HepG2 (cell line): ENCODE results near the gene ATL2. TPM values are rescaled to one million over a fixed set of nuclear protein-coding genes. Genes with fewer than 3 reads are reported as not detected.

Experiments
- BHLHE40 ChIP-seq: IDR thresholded peaks from 2 replicates; pipeline ENCODE4 v1.6.1; 2011; ENCODE audit warnings: low read length, improper control_type of control experiment
- CEBPZ ChIP-seq: IDR thresholded peaks from 2 replicates; pipeline ENCODE4 v1.6.1; 2012; ENCODE audit warnings: low read length, improper control_type of control experiment
- CREM ChIP-seq, 2 experiments: sonication (generic) in 1 of 2; formaldehyde crosslinking in 1 of 2; IDR thresholded peaks; 2 replicates each; pipeline versions ENCODE4 v1.4.0 to v1.6.1; 2016 to 2020; ENCODE audit warnings: antibody characterized with exemption in 1 of 2, mild to moderate bottlenecking in 1 of 2, missing genetic modification reagents in 1 of 2
- HIC2 ChIP-seq: sonication (generic); formaldehyde crosslinking; IDR thresholded peaks from 2 replicates; pipeline ENCODE4 v1.9.0; 2022; ENCODE audit warnings: low read depth, missing genetic modification reagents
- JARID2 ChIP-seq: sonication (generic); formaldehyde crosslinking; IDR thresholded peaks from 2 replicates; pipeline ENCODE4 v1.8.1; 2023; ENCODE audit warnings: missing genetic modification reagents, inconsistent platforms; ENCODE audit not compliant: insufficient replicate concordance
- MTF1 ChIP-seq: sonication (generic); formaldehyde crosslinking; IDR thresholded peaks from 2 replicates; pipeline ENCODE4 v1.5.0; 2020; ENCODE audit warnings: missing genetic modification reagents
- NR2F2 ChIP-seq: IDR thresholded peaks from 2 replicates; pipeline ENCODE4 v1.6.1; 2012; ENCODE audit warnings: low read depth, inconsistent platforms, borderline replicate concordance
- NR2F6 ChIP-seq, 2 experiments: IDR thresholded peaks; 2 replicates each; pipeline ENCODE4 v1.6.1; 2016; ENCODE audit warnings: antibody characterized with exemption in 1 of 2, mild to moderate bottlenecking in 1 of 2
- PAWR ChIP-seq: sonication (generic); formaldehyde crosslinking; IDR thresholded peaks from 2 replicates; pipeline ENCODE4 v1.4.0; 2020; ENCODE audit warnings: missing genetic modification reagents, mild to moderate bottlenecking, borderline replicate concordance
- PLRG1 ChIP-seq: fragments of 450-650 bp; conservative IDR thresholded peaks from 2 replicates; pipeline ENCODE4 v1.6.1; 2016
- RCOR2 ChIP-seq: IDR thresholded peaks from 2 replicates; pipeline ENCODE4 v1.6.1; 2016; ENCODE audit warnings: missing biosample characterization, missing genetic modification reagents
- RFX3 ChIP-seq: IDR thresholded peaks from 2 replicates; pipeline ENCODE4 v1.6.1; 2016; ENCODE audit warnings: missing biosample characterization, missing genetic modification reagents
- SMARCE1 ChIP-seq: fragments of 450-650 bp; IDR thresholded peaks from 2 replicates; pipeline ENCODE4 v1.6.1; 2017; ENCODE audit warnings: borderline replicate concordance
- STAT5B ChIP-seq: sonication (generic); formaldehyde crosslinking; IDR thresholded peaks from 2 replicates; pipeline ENCODE4 v1.4.0; 2020; ENCODE audit warnings: missing genetic modification reagents
- TBX3 ChIP-seq: fragments of 450-650 bp; IDR thresholded peaks from 2 replicates; pipeline ENCODE4 v1.6.1; 2017; ENCODE audit warnings: antibody characterized with exemption, mild to moderate bottlenecking, inconsistent platforms, borderline replicate concordance
- ZNF224 ChIP-seq: sonication (generic); formaldehyde crosslinking; IDR thresholded peaks from 2 replicates; pipeline ENCODE4 v1.5.0; 2020; ENCODE audit warnings: mild to moderate bottlenecking, missing genetic modification reagents
- ZNF292 ChIP-seq: sonication (generic); formaldehyde crosslinking; IDR thresholded peaks from 2 replicates; pipeline ENCODE4 v1.8.1; 2022; ENCODE audit warnings: mild to moderate bottlenecking, low read depth, missing genetic modification reagents, borderline replicate concordance
- ZNF430 ChIP-seq: sonication (generic); formaldehyde crosslinking; IDR thresholded peaks from 2 replicates; pipeline ENCODE4 v1.9.0; 2021; ENCODE audit warnings: mild to moderate bottlenecking, missing genetic modification reagents
- ZNF503 ChIP-seq: sonication (generic); formaldehyde crosslinking; IDR thresholded peaks from 2 replicates; pipeline ENCODE4 v1.4.0; 2020; ENCODE audit warnings: missing genetic modification reagents
- ZNF570 ChIP-seq: sonication (generic); formaldehyde crosslinking; IDR thresholded peaks from 2 replicates; pipeline ENCODE4 v1.4.0; 2020; ENCODE audit warnings: mild to moderate bottlenecking, missing genetic modification reagents, borderline replicate concordance
- ZNF674 ChIP-seq: sonication (generic); formaldehyde crosslinking; IDR thresholded peaks from 2 replicates; pipeline ENCODE4 v1.5.0; 2020; ENCODE audit warnings: low read depth, mild to moderate bottlenecking, missing genetic modification reagents
- polyA plus RNA-seq, 8 experiments: library from polyadenylated mRNA; depleted of rRNA in 3 of 8; stranded (reverse) in 7 of 8; unstranded in 1 of 8; fragments of >200 nt; fragmentation: Illumina TruSeq in 4 of 8; extraction: Trizol in 4 of 8; gene quantifications; 2 replicates each; pipeline versions ENCODE4 v1.2.1 to v1.2.3, GENCODE V29; 2011 to 2016; ENCODE audit warnings: low read depth in 4 of 8, missing spikeins in 1 of 8, mixed read lengths in 1 of 8; ENCODE audit not compliant: insufficient read depth in 1 of 8
- total RNA-seq, 5 experiments: library from RNA; depleted of rRNA; stranded (reverse); fragments of >200 nt; fragmentation: Illumina TruSeq; extraction: Trizol; gene quantifications; 2 replicates each; pipeline ENCODE4 v1.2.3, GENCODE V29; 2016; ENCODE audit warnings: low read depth in 1 of 5
- TF ChIP-seq, protein P1 (sequence below): IDR thresholded peaks from 2 replicates; pipeline ENCODE4 v1.6.1; 2016; ENCODE audit warnings: low read depth, borderline replicate concordance
- TF ChIP-seq, protein P2 (sequence below): IDR thresholded peaks from 2 replicates; pipeline ENCODE4 v1.6.1; 2016

Gene ATL2
- total and polyA plus RNA-seq, 2 of the 13 experiments (the other 11 are each of a cell fraction or from before 2014, with no cell fraction given) = 56.5 to 119 TPM

- TF ChIP-seq HIC2 (0 out of 2 replicates have a peak, but pooled peaks have one; percentile 29), NR2F2 (peak; percentile 49; the same call in 1 of the 2 replicates), JARID2 (no peak), PLRG1 (no peak), TBX3 (peak; percentile 21; the same call in 1 of the 2 replicates), RCOR2 (peak; percentile 75; the same call in 1 of the 2 replicates), ZNF503 (no peak), ZNF292 (CRISPR knock-in tag) (0 out of 2 replicates have a peak, but pooled peaks have one; percentile 41), ZNF224 (no peak), SMARCE1 (no peak), STAT5B (CRISPR knock-in tag) (no peak), RFX3 (CRISPR knock-in tag) (no peak), PAWR (CRISPR knock-in tag) (no peak), CREM (IDR thresholded peaks at IDR 0.05) (peak; percentile 34; the same call in 1 of the 2 replicates), CREM (CRISPR knock-in tag; IDR thresholded peaks at IDR 0.05) (no peak), ZNF430 (no peak; the same call in 1 of the 2 replicates), MTF1 (CRISPR knock-in tag) (no peak), CEBPZ (no peak), BHLHE40 (no peak), NR2F6 (IDR thresholded peaks at IDR 0.05) (peak; percentile 84), NR2F6 (CRISPR knock-in tag; IDR thresholded peaks at IDR 0.05) (peak; percentile 91), ZNF570 (CRISPR knock-in tag) (no peak), ZNF674 (CRISPR knock-in tag) (no peak)
- TF ChIP-seq, protein P1, sequence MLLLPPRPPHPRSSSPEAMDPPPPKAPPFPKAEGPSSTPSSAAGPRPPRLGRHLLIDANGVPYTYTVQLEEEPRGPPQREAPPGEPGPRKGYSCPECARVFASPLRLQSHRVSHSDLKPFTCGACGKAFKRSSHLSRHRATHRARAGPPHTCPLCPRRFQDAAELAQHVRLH = no peak
- TF ChIP-seq, protein P2, sequence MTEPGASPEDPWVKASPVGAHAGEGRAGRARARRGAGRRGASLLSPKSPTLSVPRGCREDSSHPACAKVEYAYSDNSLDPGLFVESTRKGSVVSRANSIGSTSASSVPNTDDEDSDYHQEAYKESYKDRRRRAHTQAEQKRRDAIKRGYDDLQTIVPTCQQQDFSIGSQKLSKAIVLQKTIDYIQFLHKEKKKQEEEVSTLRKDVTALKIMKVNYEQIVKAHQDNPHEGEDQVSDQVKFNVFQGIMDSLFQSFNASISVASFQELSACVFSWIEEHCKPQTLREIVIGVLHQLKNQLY (CRISPR knock-in tag) = peak; percentile 81
These were observed 30.1 kb upstream of the ATL2 start (continued) for GRCh38 chr2:38407111-38407682.
